K562 (cell line): Measurements from ENCODE around the gene ASIC3.

Source experiments
- HDGF ChIP-seq: fragments of 450-650 bp; IDR thresholded peaks from 2 replicates; pipeline ENCODE4 v1.6.1; 2016
- TRIM24 ChIP-seq, 2 experiments: fragments of 450-650 bp; IDR thresholded peaks; 2 replicates each; pipeline ENCODE4 v1.6.1; 2016
- TF ChIP-seq, protein P1 (sequence below): fragments of 450-650 bp; IDR thresholded peaks from 2 replicates; pipeline ENCODE4 v1.6.1; 2016; ENCODE audit warnings: borderline replicate concordance

DNA sequence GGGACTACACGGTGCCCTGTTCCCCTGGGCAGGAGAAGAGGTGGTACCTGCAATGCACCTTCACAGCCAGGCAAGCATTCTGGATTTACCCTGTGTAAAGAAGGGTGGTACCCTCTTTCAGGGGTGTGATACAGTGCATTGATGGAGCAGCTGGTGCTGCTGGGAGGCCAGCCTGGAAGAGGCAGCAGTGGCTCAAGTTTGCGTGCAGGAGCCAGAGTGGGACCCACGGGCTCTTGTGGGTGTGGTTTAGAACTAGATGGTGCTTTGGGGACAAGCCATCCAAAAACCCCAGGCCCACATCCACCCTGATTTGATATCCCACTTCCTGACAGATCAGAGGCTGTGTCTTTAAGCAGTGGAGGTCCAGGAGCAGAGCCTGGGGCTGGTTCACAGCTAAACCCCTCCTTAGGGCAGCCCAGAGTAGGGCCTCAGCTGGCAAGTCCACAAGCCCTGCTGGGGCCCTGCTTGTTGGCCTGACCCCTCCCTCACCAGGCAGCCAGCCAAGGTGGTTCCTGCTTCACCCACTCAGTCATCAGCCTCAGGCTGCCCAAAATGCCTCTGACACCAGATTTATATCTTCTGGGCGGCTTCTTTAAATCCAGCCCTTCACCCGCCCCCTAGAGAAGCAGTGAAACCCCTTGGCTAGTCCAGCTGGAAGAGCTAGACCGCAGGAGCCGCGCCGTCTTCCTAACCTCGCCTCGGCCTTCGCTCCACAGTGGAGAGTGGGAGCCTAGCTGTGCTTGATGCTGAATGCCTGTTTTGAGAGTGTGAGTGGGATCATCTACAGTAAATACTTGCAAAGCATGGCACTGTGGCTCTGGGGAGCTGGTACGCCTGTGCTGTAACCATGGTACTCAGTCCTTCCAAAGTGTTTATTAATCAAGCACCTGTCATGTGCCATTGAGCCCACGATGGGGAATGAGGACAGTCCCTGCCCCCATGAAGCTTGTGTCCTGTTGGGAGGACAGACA is 1.4 kb upstream of the ASIC3 start:
- no peak for TF ChIP-seq HDGF
- TF ChIP-seq, protein P1, sequence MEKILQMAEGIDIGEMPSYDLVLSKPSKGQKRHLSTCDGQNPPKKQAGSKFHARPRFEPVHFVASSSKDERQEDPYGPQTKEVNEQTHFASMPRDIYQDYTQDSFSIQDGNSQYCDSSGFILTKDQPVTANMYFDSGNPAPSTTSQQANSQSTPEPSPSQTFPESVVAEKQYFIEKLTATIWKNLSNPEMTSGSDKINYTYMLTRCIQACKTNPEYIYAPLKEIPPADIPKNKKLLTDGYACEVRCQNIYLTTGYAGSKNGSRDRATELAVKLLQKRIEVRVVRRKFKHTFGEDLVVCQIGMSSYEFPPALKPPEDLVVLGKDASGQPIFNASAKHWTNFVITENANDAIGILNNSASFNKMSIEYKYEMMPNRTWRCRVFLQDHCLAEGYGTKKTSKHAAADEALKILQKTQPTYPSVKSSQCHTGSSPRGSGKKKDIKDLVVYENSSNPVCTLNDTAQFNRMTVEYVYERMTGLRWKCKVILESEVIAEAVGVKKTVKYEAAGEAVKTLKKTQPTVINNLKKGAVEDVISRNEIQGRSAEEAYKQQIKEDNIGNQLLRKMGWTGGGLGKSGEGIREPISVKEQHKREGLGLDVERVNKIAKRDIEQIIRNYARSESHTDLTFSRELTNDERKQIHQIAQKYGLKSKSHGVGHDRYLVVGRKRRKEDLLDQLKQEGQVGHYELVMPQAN = no peak
- no peak for TF ChIP-seq TRIM24 (IDR thresholded peaks at IDR 0.05)
